Measurements from ENCODE around the gene KCNJ9.
"Not testable (repeated sequence)": the region's sequence is repeated elsewhere in the genome, so short reads cannot be mapped to it uniquely, and the experiment has no call there.

Gene KCNJ9

DNA sequence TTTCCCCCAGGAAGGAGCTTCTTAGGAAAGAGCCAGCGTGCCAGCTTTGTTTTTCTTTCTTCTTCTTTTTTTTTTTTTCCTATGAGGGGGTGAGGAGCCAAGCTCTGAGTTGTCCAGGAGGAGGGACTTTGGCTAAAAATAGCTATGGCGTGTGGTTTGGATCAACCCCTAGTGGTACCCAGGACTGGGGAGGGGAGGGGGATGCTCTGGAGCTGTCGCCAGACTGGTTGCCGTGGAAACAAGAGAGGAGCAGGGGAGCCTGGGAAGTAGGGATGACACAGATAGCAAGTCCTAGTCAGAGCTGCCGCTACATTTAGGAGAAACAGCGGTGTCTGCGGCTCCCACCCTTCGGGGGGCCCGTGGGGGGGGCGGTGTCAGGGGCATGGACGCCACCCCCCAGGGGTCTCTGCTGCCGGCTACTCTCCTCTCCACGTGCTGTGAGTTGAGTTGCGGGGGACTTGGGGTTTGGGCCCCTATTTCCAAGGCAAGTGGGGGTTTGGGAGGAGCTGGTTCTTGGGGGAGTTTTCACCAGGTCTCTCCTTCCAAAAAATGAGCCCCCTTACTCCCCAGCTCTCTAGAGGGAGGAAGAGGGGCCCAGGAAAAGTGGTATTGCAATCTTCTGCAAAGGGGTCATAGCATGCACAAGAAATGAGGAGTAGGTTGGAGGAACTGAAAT, at the start of gene KCNJ9:
Gene KCNJ9 (plus strand): TSS at position 278 of the 676 bp plus-strand sequence. CDS start 2,493 bp downstream, outside the sequence.
- DNase-seq (ENCODE audit: low read depth): no peak

DNA sequence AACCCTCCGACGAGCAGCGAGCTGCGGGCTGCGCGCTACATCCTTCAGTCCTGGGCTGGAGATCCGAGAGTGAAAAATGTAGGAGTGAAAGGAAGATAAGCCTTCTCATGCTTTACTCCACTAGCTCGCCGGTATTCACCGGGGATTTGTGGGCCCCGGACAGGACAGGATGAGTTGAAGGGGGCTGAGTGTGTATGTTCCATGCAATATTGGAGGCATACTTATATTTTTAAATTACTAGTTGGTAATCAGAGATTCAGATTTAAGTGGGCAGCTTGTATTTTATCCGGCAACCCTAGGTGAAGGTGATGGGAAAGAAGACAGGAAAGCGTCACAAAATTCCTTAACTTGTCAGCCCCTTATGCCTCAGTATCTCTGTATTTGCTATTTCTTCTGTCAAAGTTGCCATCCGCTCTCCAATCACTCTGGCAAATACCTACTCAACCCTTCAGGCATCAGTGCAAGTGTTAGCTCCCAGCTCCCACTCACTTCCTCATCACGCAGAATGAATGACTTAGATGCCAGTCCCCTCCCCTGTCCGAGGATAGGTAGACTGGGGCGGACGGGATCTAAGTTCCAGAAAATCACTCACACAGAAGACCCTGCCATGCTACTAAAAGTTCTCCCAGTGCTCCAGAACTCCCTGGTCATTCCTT, 49.0 kb upstream of the KCNJ9 start:
- no peak for DNase-seq (ENCODE audit: low read depth)

DNA sequence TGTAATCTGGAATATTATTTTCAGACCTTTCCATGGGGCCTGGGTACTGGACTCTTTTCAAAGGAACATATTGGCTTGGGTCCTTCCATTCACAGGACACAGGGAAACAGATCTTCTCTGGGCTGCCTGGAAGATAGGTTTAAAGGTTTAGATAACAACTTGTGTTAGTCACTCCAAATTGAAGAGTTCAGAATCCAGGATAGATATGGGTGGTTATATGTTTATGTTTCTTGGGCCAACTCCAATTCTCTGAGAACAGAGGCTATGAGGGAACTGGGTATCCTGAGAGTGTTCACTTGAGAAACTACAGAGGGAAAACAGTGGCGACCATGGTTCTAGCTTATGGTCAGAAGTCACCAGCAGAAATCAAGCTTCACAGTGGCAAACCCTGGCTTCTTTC, 40.9 kb upstream of the KCNJ9 start:
- no peak for DNase-seq (ENCODE audit: low read depth)

GRCh38 chr1:160043543-160043942, 37.8 kb upstream of the KCNJ9 start:
- no peak for DNase-seq (ENCODE audit: low read depth)

DNA sequence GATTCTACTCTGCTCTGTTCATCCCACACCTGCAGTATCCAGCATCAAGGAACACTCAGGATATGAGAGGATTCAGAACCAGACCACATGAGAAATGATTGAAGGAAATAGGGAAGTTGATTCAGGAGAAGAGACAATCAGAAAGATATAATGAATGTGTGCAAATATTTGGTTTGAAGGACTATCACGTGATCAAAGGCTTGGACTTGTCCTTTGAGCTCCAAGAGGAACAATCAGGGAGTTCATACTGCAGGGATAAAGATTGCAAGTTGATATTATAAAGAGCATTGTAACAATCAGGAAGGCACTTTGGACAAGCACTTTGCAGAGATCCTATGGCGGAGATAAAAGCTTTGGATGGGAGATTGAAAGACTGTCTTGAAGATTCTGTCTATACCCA, 35.7 kb upstream of the KCNJ9 start:
- no peak for DNase-seq (ENCODE audit: low read depth)

GRCh38 chr1:160046494-160047110, 34.7 kb upstream of the KCNJ9 start:
- peak; percentile 98 for DNase-seq (ENCODE audit: low read depth)

GRCh38 chr1:160047111-160047991, 34.0 kb upstream of the KCNJ9 start:
- DNase-seq (ENCODE audit: low read depth): no peak

DNA sequence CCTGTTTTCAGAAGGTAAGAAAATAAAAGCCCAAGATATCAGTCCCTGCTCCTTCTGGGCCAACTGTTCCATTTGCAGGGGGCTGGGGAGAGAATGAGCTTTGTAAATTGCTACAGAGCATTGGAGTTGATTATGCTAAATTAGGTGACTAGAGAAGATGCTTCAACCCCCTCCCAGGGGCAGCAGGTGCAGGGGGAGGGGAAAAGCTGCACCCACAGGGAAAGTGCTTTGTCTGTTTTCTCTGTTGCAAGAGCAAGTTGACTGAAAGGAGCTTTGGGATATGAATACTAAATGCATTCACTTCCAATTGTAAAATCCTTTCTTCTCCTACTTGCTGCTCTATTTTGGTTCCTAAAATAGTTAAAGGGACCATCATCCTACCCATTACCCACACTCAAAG, 33.0 kb upstream of the KCNJ9 start:
- DNase-seq (ENCODE audit: low read depth): no peak

GRCh38 chr1:160049101-160049500, 32.2 kb upstream of the KCNJ9 start:
- DNase-seq (ENCODE audit: low read depth): peak; percentile 43

- not testable (repeated sequence) for DNase-seq (ENCODE audit: low read depth)
Observed at GRCh38 chr1:160050182-160050581, 31.2 kb upstream of the KCNJ9 start.

GRCh38 chr1:160050619-160051018, 30.7 kb upstream of the KCNJ9 start:
- no peak for DNase-seq (ENCODE audit: low read depth)

- no peak for DNase-seq (ENCODE audit: low read depth)
Observed at GRCh38 chr1:160052936-160053335, 28.4 kb upstream of the KCNJ9 start.

DNA sequence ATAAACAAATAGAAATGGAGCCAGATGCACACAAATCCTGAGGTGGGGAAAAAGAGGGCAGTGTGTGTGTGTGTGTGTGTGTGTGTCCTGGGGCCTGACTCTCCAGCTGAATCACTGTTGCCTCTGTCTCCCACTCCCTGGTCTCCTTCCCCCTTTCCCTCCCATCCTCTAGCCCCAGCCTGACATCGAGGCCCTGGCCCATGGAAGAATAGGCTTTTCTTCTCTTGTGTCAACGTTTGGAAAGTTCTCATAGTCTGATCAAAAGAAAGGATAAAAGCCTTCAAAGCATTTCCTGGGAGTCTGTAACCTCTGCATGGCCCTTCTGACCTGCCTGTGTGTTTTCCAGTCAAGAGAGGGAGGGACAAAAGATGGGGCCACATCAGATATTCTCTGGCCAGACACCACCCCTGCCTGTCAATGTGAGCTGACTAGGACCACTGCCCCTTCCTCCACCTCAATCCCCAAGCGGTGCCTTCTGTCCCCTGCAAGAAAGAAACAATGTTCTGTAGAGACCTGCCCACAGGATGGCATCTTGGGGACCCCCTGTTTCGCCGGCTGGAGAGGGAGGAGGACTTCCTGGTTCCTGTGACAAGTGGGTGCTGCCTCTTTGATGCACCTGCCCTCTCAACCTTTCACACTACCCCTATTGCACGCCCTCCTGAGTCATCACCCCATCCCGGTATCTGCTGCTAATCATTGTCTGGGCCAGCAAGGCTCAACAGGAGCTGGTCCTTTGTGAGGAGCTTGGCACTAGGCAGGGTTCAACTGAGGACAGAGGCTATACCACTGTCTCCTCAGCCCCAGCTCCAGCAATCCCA, 27.6 kb upstream of the KCNJ9 start:
- DNase-seq (ENCODE audit: low read depth): no peak

DNA sequence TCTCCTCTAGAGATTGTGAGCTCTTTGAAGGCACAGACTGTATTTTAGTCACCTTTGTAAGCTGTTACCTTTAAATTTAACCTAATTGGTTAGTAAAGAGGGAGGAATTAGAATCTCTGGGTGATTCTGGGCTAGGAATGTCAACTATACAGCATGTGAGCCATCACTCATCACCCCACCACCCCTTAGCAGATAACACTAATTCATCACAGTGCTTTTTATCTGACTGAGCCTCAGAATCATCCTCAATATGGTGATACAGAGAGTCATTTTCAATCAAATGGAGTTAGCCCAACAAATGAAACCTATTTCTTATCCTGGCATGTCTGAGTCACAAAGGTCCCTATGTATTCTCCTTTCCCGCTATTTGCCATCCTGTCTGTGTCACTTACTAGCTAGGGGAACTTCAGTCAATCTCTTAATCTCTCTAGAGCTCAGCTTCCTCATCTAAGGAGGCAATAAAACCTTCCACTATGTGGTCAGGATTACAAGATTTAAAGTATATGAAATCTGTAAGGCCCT, 24.6 kb upstream of the KCNJ9 start:
- no peak for DNase-seq (ENCODE audit: low read depth)

GRCh38 chr1:160058087-160058486, 23.3 kb upstream of the KCNJ9 start:
- DNase-seq (ENCODE audit: low read depth): no peak

DNA sequence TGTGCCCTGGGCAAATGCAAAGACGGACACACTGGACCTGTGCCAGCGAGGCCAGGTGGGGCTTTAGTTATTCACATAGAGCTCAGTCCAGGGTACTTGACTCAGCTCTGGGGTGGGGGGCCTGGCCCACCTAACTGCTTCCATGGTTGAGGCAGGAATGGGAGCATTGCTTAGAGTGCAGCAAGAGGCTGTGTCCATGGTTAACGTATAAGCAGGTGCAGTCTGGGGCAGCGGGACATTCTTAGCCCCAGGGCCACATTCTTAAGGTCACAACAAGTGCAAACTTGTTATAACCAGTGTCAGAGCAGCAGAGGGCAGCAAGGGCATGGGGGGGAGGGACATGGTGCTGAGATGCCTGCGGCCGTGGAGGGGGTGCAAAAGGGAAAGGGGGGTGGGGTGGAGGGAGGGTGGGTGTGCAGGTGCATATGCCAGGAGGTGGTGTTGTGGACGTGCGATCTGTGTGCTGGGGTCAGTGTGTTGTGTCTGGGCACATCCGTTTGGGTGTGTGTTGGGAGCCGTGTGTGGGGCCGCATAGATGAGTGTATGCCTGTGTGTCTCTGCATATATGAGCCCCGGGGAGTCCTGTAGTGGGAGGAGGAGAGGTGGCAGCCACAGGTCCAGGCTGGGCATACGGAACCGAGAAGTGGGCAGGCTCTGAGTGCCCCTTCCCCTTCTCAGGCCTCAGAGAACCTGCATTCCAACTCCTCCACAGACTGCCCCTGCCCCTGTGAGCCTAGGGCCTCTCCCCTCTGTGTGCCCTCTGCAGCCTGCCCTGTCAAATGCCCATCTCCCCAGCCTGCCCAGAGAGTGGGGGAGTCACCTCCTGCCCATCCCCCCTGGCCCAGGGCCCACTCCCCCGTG, 19.7 kb upstream of the KCNJ9 start:
- DNase-seq (ENCODE audit: low read depth): no peak

GRCh38 chr1:160062230-160062532, 19.2 kb upstream of the KCNJ9 start:
- DNase-seq (ENCODE audit: low read depth): no peak

DNA sequence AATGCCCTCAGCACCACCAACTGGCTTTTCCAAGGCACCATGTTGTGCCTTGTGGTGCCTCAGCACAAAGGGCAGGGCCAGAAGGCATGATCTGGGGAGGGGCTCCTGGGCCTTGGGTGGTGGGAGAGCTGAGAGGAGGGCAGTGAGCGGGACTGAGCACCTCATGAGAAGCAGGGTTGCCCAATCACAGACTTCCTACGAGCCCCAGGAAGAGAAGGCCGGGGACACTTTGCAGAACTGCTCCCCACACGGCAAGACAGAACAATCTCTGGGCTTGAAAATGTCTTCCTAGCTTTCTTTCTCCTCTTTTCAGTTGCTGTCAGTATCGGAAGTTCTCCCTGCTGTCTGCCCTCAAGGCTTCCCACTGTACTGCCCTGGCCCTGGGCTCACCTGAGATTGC, 18.2 kb upstream of the KCNJ9 start:
- no peak for DNase-seq (ENCODE audit: low read depth)

DNA sequence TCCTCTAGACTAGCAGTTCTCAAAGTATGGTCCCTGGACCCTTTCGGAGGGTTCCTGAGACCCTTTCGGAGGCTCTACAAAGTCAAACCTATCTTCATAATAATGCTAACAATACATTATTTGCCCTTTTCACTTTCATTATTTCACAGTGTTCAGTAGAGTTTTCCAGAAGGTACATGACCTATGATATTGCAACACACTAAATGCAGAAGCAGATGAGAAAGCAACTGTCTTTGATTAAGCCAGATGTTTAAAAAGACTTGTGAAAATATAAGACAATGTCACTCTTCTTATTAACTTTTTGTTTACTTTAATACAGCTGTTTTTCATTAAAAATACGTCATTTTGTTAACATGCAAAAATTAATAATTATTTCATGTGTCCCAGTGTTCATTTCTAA, 17.2 kb upstream of the KCNJ9 start:
- no peak for DNase-seq (ENCODE audit: low read depth)

DNA sequence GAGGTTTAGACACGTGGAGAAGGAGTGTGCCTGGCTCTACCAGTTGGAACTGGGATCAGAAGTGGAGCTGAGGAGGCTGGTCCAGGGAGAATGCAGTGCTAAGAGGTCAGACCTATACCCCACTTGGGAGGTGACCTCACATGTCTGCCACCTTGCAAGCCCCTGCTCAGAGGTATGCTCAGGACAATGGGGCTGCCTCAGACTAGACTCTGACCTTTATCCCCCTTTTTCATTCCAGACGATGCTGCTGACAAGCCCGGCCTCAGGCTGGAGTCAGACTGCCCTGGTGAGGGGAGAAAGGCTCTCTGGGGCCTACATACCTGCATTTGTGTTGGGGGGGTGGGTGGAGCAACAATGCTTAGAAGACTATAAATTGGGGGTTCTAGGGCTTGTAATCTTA, 16.6 kb upstream of the KCNJ9 start:
- DNase-seq (ENCODE audit: low read depth): no peak

Data from CMK (cell line).